Measurements from ENCODE around the gene FANCF. TPM values are rescaled to one million over a fixed set of nuclear protein-coding genes. Genes with fewer than 3 reads are reported as not detected.

Gene FANCF
- 8.6 TPM for total RNA-seq
- long read RNA-seq, transcript FANCF-201 (1 exons, 2,952 nt): major isoform, 27 of 27 reads
- long read RNA-seq, partial matches to known transcripts: 0 of 27 reads
- long read RNA-seq, other reads (novel, unspliced or antisense): 0 of 27 reads

- H3K4me1 ChIP-seq: peaks cover 18% of the 10 kb centered on the region
- TF ChIP-seq CTCF (IDR thresholded peaks at IDR 0.05): no peak
- ATAC-seq: peak; percentile 99
- intact Hi-C loops (cut with DNase I): no loop called here
- no peaks in the 10 kb centered on the region for H3K9me3 ChIP-seq
- H3K27ac ChIP-seq: peak within 1 kb of the TSS; percentile 96
- H3K27me3 ChIP-seq (ENCODE audit: low read depth): no peaks in the 10 kb centered on the region
- DNase-seq: peak; percentile 94
- peak within 1 kb of the TSS; percentile 80 for H3K4me3 ChIP-seq
- H3K36me3 ChIP-seq: no peaks in the 10 kb centered on the region
These were observed at the start of gene FANCF for GRCh38 chr11:22625448-22626287. Gene FANCF (minus strand): TSS chr11:22625823. CDS start chr11:22625810, 13 bp downstream.

GRCh38 chr11:22674470-22675439 lies 49.1 kb upstream of the FANCF start:
- ATAC-seq: no peak
- no peak for TF ChIP-seq CTCF (IDR thresholded peaks at IDR 0.05)
- intact Hi-C loops (cut with DNase I): no loop called here
- Histone ChIP-seq H3K4me1 (no peaks in the 10 kb centered on the region), H3K4me3 (no peak overlapping the region), H3K36me3 (no peaks in the 10 kb centered on the region), H3K27ac (no peak overlapping the region), H3K9me3 (no peaks in the 10 kb centered on the region), H3K27me3 (ENCODE audit: low read depth) (no peaks in the 10 kb centered on the region)
- DNase-seq: no peak

GRCh38 chr11:22671751-22672150 lies 46.1 kb upstream of the FANCF start:
- ATAC-seq (no peak), DNase-seq (no peak)
- Histone ChIP-seq H3K36me3 (no peaks in the 10 kb centered on the region), H3K4me1 (no peaks in the 10 kb centered on the region), H3K27ac (no peak overlapping the region), H3K4me3 (no peak overlapping the region), H3K27me3 (ENCODE audit: low read depth) (peaks cover 21% of the 10 kb centered on the region), H3K9me3 (no peaks in the 10 kb centered on the region)
- no peak for TF ChIP-seq CTCF (IDR thresholded peaks at IDR 0.05)
- intact Hi-C loops (cut with DNase I): no loop called here

- no peak for ATAC-seq
- Histone ChIP-seq H3K36me3 (no peaks in the 10 kb centered on the region), H3K27ac (no peak overlapping the region), H3K4me3 (no peak overlapping the region), H3K9me3 (no peaks in the 10 kb centered on the region), H3K4me1 (no peaks in the 10 kb centered on the region), H3K27me3 (ENCODE audit: low read depth) (peaks cover 26% of the 10 kb centered on the region)
- TF ChIP-seq CTCF (IDR thresholded peaks at IDR 0.05): no peak
- intact Hi-C loops (cut with DNase I): no loop called here
- DNase-seq: no peak
These were observed 45.2 kb upstream of the FANCF start for GRCh38 chr11:22670830-22671229.

- TF ChIP-seq CTCF (IDR thresholded peaks at IDR 0.05): no peak
- no peak for ATAC-seq
These were observed 43.7 kb upstream of the FANCF start for GRCh38 chr11:22669368-22669767.

More at GRCh38 chr11:22669368-22669767, 43.7 kb upstream of the FANCF start:
- intact Hi-C loops (cut with DNase I): no loop called here
- H3K9me3 ChIP-seq: no peaks in the 10 kb centered on the region
- H3K4me1 ChIP-seq: no peaks in the 10 kb centered on the region
- no peaks in the 10 kb centered on the region for H3K36me3 ChIP-seq
- no peak overlapping the region for H3K27ac ChIP-seq
- no peak for DNase-seq
- peaks cover 28% of the 10 kb centered on the region for H3K27me3 ChIP-seq (ENCODE audit: low read depth)
- H3K4me3 ChIP-seq: no peak overlapping the region
